PC-9 (cell line): ENCODE measurements around the gene EP400.

Experiments used
- EZH2 ChIP-seq: fragments of 200-600 bp; sonication (generic); IDR thresholded peaks from 2 replicates; pipeline ENCODE4 v1.8.0; 2017; ENCODE audit warnings: antibody characterized with exemption, low read depth
- TF ChIP-seq, protein P1 (sequence below): fragments of 200-600 bp; sonication (generic); conservative IDR thresholded peaks from 2 replicates; pipeline ENCODE4 v1.6.1; 2017; ENCODE audit warnings: mixed run types, antibody characterized with exemption, mild to moderate bottlenecking, moderate library complexity

- TF ChIP-seq, protein P1, sequence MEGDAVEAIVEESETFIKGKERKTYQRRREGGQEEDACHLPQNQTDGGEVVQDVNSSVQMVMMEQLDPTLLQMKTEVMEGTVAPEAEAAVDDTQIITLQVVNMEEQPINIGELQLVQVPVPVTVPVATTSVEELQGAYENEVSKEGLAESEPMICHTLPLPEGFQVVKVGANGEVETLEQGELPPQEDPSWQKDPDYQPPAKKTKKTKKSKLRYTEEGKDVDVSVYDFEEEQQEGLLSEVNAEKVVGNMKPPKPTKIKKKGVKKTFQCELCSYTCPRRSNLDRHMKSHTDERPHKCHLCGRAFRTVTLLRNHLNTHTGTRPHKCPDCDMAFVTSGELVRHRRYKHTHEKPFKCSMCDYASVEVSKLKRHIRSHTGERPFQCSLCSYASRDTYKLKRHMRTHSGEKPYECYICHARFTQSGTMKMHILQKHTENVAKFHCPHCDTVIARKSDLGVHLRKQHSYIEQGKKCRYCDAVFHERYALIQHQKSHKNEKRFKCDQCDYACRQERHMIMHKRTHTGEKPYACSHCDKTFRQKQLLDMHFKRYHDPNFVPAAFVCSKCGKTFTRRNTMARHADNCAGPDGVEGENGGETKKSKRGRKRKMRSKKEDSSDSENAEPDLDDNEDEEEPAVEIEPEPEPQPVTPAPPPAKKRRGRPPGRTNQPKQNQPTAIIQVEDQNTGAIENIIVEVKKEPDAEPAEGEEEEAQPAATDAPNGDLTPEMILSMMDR: no peak
- TF ChIP-seq EZH2: no peak
These were observed 107.2 kb downstream of the EP400 start for GRCh38 chr12:132056951-132057350.
